ENCODE results near the gene KAT8.

GRCh38 chr16:31085873-31086628 lies 31.4 kb upstream of the KAT8 start:
- TF ChIP-seq POLR2A (IDR thresholded peaks at IDR 0.05; ENCODE audit: low read depth, low read length) (no peak), MAFK (IDR thresholded peaks at IDR 0.05; ENCODE audit: low read depth, low read length) (no peak), CTCF (conservative IDR thresholded peaks at IDR 0.05; ENCODE audit: low read depth, low read length) (no peak), RAD21 (IDR thresholded peaks at IDR 0.05; ENCODE audit: low read length) (no peak), CEBPB (IDR thresholded peaks at IDR 0.05; ENCODE audit: low read depth, low read length) (no peak), MXI1 (IDR thresholded peaks at IDR 0.05; ENCODE audit: borderline replicate concordance, low read depth, low read length) (no peak), FOS (IDR thresholded peaks at IDR 0.05; ENCODE audit: low read depth, low read length) (no peak), BHLHE40 (IDR thresholded peaks at IDR 0.05; ENCODE audit: low read depth, low read length) (no peak), RFX5 (IDR thresholded peaks at IDR 0.05; ENCODE audit: low read depth, low read length) (no peak), RCOR1 (IDR thresholded peaks at IDR 0.05; ENCODE audit: insufficient replicate concordance, low read length) (no peak), CHD1 (IDR thresholded peaks at IDR 0.05; ENCODE audit: low read depth, low read length) (no peak), NFE2L2 (IDR thresholded peaks at IDR 0.05; ENCODE audit: low read depth, low read length) (no peak)
